ENCODE data around the gene COL9A3.
A peak's percentile ranks its signal among the peaks of the same experiment; 100 is the strongest.
"Not testable (repeated sequence)": the region's sequence is repeated elsewhere in the genome, so short reads cannot be mapped to it uniquely, and the experiment has no call there.

The COL9A3 gene

DNA sequence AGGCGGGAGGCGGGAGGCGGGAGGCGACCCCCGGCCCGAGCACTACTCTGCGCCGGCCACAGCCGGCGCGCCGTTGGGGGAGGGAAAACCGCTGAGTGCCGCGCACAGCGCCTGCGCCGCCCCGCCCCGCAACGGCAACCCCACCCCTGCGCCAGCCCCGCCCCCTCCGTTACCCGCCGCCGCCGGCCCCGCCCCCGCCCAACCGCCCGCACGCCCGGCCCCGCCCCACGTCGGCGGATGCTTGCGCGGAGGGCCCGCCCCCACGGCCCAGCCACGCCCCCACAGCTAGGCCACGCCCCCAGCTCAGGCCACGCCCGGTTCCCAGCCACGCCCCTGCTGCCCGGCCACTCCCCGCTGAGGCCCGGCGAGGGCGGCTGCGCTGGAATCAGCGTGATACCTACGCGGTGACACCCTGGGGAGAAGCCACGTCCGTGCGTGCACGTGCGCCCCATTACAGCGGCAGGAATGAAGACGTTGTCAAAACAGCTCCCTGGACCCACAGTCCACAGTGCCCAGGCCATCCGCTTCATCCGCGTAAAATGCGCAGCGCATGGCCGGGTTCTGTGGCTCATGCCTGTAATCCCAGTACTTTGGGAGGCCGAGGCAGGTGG, 45.0 kb downstream of the COL9A3 start, which contains the start of gene TCFL5:
Gene TCFL5 (minus strand): TSS at position 97 of the 611 bp plus-strand sequence. CDS start 152 bp downstream, outside the sequence.
- H3K4me3 ChIP-seq (replicated peaks; ENCODE audit: low read depth, low read length) = peak within 1 kb of the TSS; percentile 56
- TF ChIP-seq, protein P1, sequence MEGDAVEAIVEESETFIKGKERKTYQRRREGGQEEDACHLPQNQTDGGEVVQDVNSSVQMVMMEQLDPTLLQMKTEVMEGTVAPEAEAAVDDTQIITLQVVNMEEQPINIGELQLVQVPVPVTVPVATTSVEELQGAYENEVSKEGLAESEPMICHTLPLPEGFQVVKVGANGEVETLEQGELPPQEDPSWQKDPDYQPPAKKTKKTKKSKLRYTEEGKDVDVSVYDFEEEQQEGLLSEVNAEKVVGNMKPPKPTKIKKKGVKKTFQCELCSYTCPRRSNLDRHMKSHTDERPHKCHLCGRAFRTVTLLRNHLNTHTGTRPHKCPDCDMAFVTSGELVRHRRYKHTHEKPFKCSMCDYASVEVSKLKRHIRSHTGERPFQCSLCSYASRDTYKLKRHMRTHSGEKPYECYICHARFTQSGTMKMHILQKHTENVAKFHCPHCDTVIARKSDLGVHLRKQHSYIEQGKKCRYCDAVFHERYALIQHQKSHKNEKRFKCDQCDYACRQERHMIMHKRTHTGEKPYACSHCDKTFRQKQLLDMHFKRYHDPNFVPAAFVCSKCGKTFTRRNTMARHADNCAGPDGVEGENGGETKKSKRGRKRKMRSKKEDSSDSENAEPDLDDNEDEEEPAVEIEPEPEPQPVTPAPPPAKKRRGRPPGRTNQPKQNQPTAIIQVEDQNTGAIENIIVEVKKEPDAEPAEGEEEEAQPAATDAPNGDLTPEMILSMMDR (IDR thresholded peaks at IDR 0.05; ENCODE audit: low read length, missing control alignments) = no peak
- DNase-seq (ENCODE audit: low read depth) = peak; percentile 89

DNA sequence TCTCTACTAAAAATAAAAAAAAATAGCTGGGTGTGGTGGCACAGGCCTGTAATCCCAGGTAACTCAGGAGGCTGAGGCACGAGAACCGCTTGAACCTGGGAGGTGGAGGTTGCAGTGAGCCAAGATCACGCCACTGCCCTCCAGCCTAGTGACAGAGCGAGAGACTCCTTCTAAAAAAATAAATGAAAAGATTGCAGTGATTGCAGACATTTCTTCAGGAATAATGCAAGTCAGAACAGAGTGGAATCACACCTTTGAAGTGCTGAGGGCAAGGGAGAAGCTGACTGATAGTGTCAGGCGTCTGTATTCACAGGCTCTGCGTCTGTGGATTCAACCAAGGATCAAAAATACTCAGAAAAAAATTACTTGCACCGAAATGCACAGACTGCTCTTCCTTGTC, 47.4 kb downstream of the COL9A3 start:
- TF ChIP-seq, protein P1 (IDR thresholded peaks at IDR 0.05; ENCODE audit: low read length, missing control alignments) = no peak
- no peak for DNase-seq (ENCODE audit: low read depth)
- no peak overlapping the region for H3K4me3 ChIP-seq (replicated peaks; ENCODE audit: low read depth, low read length)

DNA sequence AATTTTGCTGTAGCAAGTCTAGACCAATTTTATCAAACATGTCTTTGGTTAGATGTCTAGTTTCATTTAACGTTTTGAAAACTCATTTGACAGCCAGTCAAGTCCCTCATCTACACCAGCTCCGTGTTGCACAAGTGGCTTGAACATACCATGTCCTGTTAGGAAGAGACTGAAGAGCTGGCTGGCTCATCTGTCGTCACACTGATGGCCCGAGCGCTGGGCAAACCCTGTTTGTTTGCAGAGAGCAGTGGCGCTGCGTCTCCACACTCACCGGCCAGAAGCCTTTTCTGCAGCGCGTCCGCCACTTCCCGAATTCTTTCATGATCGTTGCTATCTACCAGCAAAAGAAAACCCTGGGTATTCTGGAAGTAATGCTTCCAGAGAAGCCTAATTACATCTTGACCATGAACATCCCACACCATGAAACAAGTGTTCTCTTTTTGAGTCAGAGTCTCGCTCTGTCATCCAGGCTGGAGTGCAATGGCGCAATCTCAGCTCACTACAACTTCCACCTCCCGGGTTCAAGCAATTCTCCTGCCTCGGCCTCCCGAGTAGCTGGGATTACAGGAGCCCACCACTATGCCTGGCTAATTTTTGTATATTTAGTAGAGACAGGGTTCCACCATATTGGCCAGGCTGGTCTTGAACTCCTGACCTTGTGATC, 55.5 kb downstream of the COL9A3 start:
- no peak for DNase-seq (ENCODE audit: low read depth)
- H3K4me3 ChIP-seq (replicated peaks; ENCODE audit: low read depth, low read length) = no peak overlapping the region
- TF ChIP-seq, protein P1 (IDR thresholded peaks at IDR 0.05; ENCODE audit: low read length, missing control alignments) = no peak

DNA sequence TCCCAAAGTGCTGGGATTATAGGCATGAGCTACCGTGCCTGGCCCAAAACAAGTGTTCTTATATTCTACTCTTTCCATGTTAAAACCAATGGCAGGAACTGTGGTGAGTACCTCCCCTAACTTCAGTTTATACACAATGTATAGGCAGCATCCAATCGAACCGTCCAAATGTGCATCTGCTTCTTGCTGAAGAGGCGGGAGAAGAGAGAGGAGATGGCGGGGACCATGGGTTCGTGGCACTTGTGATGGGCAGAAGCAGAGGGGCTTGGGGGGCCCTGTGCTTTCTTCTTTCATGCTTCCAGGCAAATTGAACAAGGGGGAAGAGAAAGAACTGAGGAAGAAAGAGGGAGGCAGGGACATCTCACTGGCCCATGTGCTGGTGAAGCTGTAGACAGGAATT, 56.0 kb downstream of the COL9A3 start:
- H3K4me3 ChIP-seq (replicated peaks; ENCODE audit: low read depth, low read length) = no peak overlapping the region
- TF ChIP-seq, protein P1 (IDR thresholded peaks at IDR 0.05; ENCODE audit: low read length, missing control alignments) = no peak

DNA sequence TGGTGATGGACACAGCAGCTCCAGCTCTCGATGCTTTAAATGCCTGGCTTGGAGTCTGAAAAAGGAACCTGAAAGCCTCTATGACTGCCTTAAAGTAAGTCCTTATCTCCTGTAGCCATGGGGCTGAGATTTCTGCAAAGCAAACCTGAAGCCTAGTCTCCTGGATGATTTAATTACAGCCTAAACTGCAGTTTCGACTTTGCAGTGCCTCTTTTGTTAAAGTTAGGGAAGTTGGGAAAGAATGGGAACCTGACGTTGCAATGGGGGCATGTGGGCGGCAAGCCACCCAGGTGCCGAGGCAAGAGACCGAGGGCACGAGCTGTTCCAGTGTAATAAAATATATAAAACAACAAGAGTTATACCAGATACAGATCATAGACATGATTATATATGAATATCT, 56.4 kb downstream of the COL9A3 start:
- TF ChIP-seq, protein P1 (IDR thresholded peaks at IDR 0.05; ENCODE audit: low read length, missing control alignments) = no peak
- no peak for DNase-seq (ENCODE audit: low read depth)
- H3K4me3 ChIP-seq (replicated peaks; ENCODE audit: low read depth, low read length) = no peak overlapping the region

More for the DNA sequence above, 56.0 kb downstream of the COL9A3 start:
- no peak for DNase-seq (ENCODE audit: low read depth)

DNA sequence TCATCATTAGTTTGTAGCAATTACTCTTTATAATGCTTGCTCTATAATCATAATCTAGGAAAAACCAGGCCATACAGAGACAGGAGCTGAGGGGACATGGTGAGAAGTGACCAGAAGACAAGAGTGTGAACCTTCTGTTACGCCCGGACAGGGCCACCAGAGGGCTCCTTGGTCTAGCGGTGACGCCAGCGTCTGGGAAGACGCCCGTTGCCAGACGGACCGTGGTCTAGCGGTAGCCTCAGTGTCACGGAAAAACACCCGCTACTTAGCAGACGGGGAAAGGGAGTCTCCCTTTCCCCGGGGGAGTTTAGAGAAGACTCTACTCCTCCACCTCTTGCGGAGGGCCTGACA, 56.8 kb downstream of the COL9A3 start:
- H3K4me3 ChIP-seq (replicated peaks; ENCODE audit: low read depth, low read length) = not testable (repeated sequence)
- peak; percentile 55 for DNase-seq (ENCODE audit: low read depth)
- TF ChIP-seq, protein P1 (IDR thresholded peaks at IDR 0.05; ENCODE audit: low read length, missing control alignments) = peak; percentile 45

- DNase-seq (ENCODE audit: low read depth) = no peak
Measured at GRCh38 chr20:62874964-62875344, 58.1 kb downstream of the COL9A3 start.

More at GRCh38 chr20:62874964-62875344, 58.1 kb downstream of the COL9A3 start:
- TF ChIP-seq, protein P1 (IDR thresholded peaks at IDR 0.05; ENCODE audit: low read length, missing control alignments) = no peak
- no peak overlapping the region for H3K4me3 ChIP-seq (replicated peaks; ENCODE audit: low read depth, low read length)
